ENCODE data around the gene GPBP1.
"Not testable (repeated sequence)": the region's sequence is repeated elsewhere in the genome, so short reads cannot be mapped to it uniquely, and the experiment has no call there.

Gene GPBP1

DNA sequence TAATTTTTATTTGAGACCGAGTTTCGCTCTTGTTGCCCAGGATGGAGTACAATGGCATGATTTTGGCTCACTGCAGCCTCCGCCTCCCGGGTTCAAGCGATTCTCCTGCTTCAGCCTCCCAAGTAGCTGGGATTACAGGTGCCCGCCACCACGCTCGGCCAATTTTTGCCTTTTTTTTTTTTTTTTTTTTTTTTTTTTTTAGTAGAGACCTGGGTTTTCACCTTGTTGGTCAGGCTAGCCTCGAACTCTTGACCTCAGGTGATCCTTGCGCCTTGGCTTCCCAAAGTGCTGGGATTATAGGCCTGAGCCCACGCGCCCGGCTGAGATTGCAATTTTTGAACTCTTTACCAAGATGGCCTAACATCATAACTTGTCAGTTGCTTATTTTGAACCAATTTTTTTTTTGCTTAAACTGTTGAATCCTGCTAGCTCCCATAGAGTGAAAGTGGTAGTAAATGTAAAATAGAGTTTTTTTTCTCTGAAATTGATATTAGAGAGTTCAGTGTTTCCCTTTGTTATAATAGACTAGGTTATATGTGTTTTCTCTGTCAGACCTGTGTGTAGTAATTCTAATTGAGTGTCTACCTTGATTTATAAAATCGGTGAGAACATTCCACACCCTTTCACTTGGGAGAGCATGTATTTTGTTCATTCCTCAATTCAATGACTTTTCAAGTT lies 3.8 kb downstream of the GPBP1 start:
- no peak for DNase-seq (ENCODE audit: low read depth)

DNA sequence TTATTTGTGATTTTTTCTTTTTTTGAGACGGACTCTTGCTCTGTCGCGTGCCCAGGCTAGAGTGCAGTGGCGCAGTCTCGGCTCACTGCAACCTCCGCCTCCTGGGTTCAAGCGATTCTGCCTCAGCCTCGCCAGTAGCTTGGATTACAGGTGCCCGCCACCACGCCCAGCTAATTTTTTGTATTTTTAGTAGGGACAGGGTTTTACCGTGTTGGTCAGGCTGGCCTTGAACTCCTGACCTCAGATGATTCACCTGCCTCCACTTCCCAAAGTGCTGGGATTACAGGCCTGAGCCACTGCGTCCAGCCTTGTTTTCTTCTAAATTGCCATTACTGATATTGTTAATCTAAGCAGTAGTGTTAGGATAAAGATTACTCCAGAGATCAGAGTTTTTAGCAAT lies 4.4 kb downstream of the GPBP1 start:
- not testable (repeated sequence) for DNase-seq (ENCODE audit: low read depth)

DNA sequence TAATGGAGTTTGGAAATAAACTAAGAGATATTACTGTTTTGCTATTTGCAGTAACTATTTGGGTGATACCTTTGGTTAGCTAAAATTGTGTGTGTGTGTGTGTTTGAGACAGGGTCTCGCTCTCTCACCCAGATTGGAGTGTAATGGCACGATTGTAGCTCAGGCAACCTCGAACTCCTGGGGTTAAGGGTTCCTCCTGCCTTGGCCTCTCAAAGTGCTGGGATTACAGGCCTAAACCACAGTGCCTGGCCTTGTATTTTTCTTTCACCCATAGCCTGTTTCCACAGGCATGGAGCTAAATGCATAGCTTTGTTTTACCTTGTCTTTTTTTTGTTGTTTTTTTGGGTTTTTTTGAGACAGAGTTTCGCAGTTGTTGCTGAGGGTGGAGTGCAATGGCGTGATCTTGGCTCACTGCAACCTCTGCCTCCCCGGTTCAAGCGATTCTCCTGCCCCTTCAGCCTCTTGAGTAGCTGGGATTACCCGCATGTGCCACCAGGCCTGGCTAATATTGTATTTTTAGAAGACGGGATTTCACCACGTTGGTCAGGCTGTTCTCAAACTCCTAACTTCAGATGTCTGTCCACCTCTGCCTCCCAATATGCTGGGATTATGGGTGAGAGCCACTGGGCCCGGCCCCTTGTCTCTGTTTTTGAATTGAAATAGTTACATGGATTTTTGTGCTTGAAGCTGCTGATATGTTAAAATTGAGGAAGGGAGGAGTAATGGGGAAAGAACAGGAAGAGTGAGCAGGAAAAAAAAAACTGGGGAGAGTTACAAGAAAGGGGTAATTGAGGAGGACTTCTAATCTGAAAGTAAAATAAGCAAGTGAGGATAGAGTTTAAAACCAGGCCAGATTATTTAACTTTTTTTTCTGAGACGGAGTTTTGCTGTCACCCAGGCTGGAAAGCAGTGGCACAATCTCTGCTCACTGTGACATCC lies 5.7 kb downstream of the GPBP1 start:
- DNase-seq (ENCODE audit: low read depth), result no peak

DNA sequence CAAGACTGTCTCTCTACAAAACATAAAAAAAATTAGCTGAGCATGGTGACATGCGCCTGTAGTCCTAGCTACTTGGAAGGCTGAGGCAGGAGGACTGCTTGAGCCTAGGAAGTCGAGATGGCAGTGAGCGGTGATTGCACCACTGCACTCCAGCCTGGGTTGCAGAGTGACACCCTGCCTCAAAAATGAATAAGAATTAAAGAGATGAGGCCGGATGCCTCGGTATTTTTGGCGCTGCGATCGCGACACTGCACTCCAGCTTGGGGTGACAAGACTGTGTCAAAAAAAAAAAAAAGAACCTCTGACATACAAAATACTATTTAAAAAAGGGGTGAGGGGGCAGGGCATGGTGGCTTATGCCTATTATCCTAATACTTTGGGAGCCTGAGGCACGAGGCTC lies 7.3 kb downstream of the GPBP1 start:
- no peak for DNase-seq (ENCODE audit: low read depth)

DNA sequence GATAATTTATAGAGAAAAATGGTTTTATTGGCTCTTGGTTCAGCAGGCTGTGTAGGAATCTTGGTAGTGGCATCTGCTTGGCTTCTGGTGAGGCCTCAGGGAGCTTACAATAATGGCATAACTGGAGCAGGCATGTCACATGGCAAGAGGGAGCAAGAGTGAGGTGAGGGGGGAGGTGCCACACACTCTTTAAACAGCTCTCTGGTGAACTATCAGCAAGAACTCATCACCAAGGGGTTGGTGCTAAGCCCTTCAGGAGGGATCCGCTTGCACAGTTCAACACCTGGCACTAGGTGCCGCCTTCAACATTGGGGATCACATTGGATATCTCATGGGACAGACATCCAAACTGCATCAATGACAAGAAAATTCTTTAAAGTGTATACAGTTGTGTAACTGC lies 10.5 kb downstream of the GPBP1 start:
- no peak for DNase-seq (ENCODE audit: low read depth)

DNA sequence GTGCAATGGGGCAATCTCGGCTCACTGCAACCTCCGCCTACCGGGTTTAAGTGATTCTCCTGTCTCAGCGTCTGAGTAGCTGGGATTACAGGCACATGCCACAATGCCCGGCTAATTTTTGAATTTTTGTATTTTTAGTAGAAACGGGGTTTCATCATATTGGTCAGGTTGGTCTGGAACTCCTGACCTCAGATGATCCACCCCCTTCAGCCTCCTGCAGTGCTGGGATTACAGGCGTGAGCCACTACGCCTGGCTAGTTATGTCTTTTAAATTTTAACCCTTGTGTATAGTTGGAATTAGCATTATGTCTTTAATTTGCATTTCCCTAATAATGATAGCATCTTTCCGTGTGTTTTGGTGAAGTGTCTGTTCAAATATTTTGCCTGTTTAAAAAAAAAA lies 11.5 kb downstream of the GPBP1 start:
- no peak for DNase-seq (ENCODE audit: low read depth)

DNA sequence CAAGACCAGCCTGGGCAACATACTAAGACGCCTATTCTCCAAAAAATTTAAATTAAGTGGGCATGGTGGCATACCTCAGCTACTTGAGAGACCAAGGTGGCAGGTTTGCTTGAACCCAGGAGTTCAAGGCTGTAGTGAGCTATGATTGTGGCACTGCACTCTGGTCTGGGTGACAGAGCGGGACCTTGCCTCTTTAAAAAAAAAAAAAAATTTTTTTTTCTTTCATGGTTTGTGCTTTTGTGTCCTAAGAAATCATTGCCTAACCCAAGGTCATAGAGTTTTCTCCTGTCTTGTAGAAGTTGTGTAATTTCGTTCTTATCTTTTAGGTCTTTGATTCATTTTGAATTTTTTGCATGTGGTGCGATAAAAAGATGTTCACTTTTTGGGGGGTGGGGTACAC lies 12.3 kb downstream of the GPBP1 start:
- DNase-seq (ENCODE audit: low read depth), result no peak

DNA sequence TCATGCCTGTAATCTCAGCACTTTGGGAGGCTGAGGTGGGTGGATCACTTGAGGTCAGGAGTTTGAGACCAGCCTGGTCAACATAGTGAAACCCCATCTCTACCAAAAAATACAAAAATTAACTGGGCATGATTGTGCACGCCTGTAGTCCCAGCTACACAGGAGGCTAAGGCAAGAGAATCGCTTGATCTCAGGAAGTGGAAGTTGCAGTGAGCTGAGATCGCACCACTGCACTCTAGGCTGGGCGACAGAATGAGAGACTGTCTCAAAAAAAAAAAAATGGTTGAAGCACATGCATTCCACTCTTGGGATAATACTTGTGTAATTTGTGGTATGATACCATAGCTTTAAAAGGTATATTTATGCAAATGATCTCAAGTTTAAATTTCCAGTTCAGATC lies 14.1 kb downstream of the GPBP1 start:
- DNase-seq (ENCODE audit: low read depth), result not testable (repeated sequence)

DNA sequence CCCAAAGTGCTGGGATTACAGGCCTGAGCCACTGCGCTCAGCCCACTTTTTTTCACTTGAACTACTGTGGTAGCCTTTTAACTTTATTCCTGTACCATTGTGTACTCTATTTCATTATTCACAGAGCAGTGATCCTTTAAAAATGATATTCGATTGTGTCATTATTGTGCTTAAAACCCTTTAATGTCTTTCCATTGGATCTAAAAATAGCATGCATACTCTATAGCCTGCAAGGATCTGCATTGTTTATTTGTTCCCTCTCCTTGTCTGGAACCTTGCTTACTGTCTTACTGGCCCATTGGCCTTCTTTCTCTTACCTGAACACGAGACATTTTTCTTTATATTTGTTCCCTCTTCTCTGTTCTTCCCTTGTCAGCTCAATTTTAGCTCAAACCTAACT lies 15.7 kb downstream of the GPBP1 start:
- no peak for DNase-seq (ENCODE audit: low read depth)

DNA sequence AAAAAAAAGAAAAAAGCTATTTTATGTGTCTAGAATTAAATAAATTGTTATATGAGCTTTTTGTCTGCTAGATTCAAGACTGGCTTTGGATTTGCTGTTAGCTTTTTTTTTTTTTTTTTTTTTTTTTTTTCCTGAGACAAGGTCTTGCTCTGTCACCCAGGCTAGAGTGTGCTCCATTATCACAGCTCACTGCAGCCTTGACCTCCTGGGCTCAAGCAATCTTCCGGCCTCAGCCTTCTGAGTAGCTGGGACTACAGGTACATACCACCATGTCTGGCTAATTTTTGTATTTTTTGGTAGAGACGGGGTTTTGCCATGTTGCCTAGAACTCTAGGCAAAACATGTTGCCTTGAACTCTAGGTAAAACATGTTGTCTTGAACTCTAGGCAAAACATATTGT lies 16.7 kb downstream of the GPBP1 start:
- DNase-seq (ENCODE audit: low read depth), result no peak

DNA sequence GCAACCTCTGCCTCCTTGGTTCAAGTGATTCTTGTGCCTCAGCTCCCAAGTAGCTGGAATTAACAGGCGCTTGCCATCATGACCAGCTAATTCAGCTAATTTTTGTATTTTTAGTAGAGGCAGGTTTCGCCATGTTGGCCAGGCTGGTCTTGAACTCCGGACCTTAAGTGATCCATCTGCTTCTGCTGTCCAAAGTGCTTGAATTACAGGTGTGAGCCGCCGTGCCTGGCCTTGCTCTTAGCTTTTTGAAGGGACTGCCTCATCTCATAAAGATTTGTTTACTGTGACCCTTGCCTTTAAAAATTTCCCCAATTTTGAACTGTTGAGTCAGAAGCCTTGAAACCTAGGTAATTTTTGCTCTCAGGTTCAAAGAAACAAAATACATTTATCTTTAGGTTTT lies 17.3 kb downstream of the GPBP1 start:
- DNase-seq (ENCODE audit: low read depth), result no peak

DNA sequence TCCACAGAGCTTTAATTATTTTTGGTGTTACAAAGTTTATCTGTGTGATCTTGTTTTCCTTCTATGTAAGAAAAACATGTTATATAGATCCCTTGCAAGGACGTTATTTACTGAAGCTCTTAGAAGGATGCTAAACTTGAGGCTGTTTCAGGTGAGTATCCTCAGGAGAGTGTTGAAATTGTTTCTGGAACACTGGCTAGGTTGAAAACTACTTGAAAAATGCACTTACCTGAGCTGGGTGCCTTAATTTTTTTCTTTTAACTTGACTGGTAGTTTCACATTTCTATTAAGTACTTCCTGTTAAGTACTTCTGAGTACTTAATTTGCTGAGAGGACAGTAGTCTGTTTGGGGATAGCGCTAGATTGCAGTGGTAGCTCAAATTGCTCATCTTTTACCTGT lies 18.1 kb downstream of the GPBP1 start:
- DNase-seq (ENCODE audit: low read depth), result no peak

DNA sequence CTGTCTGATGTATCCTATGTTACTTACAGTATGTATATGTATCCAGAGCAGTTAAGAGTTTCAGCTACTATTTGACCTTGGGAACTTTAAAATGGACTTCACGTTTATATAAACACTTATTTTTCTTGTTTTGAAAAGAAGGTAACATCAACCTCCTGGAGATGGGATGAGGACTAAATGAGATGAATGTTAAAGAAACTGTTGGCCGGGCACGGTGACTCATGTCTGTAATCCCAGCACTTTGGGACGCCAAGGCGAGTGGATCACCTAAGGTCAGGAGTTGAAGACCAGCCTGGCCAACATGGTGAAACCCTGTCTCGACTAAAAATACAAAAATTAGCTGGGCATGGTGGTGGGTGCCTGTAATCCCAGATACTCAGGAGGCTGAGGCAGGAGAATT lies 19.0 kb downstream of the GPBP1 start:
- not testable (repeated sequence) for DNase-seq (ENCODE audit: low read depth)

DNA sequence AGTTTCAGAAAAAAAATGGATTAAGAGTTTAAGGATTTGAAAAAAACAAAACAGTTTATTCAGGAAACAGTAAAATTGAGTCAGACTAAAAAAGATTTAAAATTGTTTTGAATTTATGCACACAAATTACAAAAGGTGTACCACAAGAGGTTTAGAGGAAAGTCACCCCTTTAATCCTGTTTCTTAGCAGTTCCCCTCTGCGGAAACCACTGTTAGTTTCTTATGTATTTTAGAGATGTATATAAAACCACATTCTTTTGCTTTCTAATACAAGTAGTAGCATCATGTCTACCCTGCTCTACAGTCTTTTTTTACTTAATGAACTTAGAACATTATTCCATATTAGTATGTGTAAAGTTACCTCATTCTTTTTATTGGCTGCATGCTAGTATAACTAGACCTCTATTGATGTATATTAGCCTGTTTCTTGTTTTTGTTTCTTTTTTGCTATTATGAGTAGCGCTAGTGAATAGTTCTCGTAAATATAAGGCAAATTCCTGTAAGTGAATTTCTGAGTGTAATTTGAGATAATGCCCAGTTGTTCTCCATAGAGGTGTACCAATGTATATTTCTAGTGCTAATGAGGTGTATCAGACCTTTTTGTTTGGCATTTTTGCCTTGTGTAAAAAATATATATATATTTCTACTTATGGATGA lies 20.0 kb downstream of the GPBP1 start:
- no peak for DNase-seq (ENCODE audit: low read depth)

DNA sequence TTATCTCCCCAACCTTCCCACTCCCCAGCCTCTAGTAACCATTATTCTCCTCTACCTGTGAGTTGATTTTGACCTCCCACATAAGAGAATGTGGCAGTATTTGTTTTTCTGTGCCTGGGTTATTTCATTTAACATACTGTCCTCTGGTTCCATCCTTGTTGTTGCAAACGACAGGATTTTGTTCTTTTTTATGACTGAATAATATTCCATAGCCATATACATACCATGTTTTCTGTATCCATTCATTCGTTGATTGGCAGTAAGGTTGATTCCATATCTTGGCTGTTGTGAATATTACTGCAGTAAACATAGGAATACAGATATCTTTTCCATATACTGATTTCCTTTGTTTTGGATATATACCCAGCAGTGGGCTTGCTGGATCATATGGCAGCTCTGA lies 20.8 kb downstream of the GPBP1 start:
- no peak for DNase-seq (ENCODE audit: low read depth)

DNA sequence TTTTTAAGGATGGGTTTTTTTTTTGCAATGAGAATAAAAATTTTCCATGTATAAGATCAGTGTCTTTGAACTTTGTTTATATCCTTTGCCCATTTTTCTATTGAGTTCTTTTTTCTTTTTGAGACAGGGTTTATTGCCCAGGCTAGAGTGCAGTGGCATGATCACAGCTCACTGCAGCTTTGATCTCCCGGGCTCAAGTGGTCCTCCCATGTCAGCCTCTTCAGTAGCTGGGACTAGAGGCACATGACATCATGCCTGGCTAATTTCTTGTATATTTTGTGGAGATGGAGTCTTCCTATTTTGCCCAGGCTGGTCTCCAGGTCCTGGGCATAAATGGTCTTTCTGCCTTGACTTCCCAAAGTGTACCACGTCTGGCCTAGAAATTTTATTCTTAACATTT lies 21.2 kb downstream of the GPBP1 start:
- DNase-seq (ENCODE audit: low read depth), result no peak

DNA sequence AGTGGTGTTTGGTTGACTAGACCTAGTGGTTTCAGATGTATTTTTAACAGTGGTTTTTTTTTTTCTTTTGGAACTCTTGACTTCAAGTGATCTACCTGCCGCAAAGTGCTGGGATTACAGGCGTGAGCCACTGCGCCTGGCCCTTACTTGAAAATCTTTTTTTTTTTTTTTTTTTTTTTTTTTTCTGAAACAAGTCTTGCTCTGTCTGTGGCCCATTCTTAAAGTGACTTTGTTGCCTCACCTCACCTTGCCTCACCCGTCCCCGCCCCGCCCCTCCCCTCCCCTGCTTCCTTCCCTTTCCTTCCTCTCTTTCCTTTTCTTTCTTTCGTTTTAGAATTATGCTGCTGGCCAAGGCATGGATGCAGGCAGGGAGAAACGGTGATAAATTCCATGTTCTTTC lies 26.0 kb downstream of the GPBP1 start:
- no peak for DNase-seq (ENCODE audit: low read depth)

DNA sequence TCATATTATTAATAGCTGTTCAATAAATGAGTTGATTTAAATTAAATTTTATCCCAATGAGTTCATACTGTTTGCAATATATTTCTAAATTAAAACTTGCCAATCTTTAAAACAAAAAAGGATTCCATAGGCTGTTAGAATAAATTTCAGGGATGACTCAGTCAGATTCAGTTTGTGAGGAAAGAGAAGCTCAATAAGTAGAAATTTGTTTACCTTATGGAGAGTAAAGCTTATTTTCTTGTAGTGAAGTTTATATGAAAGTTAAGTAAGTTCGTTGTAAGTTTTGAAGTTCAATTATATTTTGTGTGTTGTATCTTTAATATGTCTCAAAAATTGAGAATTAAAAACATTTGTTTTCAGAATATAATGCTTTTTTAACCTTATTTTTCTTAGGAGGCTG lies 29.0 kb downstream of the GPBP1 start:
- DNase-seq (ENCODE audit: low read depth), result no peak

DNA sequence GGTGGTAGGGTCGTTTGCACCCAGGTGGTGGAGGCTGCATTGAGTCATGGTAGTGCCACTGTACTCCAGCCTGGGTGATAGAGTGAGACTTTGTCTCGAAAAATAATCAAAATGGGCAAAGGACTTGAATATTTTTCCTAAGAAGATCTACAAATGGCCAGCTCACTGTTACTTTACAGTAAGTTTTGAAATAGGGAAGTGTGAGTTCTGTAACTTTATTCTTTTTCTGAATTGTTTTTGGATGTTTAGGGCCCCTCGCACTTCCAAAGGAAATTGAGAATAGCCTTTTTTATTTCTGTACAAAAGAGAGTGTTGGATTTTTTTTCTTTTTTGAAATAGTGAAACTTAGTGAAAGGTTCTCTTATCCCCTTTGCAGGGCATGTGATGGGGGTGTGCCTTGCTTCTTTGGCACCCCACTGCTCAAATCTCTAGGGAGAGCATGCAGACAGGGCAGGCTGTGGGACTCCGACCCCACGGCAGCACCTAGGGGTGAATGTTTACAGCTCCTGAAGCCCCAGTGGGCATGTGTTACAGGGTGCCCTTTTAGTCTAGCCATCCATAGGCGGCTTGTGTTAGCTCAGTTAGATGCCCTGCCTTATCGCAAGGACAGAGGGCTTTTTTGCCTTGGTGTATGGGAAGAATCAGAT lies 33.3 kb downstream of the GPBP1 start:
- DNase-seq (ENCODE audit: low read depth), result no peak

DNA sequence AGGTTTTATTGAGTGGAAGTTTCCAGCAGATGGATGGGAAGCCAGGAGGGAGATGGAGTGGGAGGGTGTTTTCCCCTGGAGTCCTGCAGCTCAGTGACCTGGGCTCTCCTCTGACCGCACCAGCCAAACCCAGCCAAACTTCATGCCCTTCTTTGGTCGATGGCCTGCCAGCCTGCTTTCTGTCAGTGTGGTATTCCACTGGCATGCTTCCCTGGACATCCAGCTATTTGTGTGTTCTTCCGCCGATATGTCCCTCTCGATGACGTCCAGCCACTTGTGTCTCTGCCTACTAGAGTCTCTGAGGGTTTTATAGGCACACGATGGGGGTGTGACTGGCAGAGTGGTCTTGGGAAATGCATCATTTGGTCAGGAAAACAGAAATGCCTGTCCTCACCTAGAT lies 33.8 kb downstream of the GPBP1 start:
- DNase-seq (ENCODE audit: low read depth), result no peak

DNA sequence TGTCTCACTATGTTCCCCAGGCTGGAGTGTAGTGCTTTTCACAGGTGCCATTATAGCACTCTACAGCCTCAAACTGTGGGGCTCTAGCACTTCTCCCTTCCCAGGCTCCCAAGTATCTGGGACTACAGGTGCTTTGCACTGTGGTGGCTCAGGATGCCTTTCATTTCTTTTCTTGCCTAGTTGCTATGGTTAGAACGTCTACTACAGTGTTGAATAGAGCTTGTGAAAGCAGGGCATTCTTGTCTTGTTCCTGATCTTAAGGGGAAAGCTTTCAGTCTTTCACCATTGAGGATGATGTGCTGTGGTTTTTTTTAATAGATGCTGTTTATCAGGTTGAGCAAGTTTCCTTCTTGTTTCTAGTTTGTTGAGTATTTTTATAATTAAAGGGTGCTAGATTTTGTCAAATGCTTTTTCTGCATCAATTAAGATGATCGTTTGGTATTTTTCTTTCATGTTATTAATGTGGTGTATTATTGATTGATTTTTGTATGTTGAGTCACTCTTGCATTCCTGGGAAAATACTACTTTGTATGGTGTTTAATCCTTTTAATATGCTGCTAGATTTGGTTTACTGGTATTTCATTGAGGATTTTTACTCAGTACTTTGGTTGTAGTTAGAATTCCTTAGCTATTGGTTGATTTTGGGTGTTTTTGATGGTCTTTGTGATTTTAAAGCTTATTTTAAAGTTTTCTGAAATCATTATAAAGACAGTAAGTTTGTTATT lies 35.6 kb downstream of the GPBP1 start:
- no peak for DNase-seq (ENCODE audit: low read depth)

DNA sequence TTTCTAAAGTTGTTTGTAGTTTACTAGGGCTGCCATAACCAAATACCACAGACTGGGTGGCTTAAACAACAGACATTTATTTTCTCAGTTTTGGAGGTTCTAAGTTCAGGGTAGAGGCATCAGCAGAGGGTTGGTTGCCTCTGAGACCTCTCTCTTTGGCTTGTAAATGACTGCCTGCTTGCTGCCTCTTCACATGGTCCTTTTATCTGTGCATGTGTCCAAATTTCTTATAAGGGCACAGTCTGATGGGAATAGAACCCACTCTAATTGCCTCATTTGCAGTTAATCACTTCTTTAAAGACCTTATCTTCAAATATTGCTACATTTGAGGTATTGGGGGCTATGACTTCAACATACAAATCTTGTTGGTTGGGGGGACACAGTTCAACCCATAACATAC lies 36.8 kb downstream of the GPBP1 start:
- no peak for DNase-seq (ENCODE audit: low read depth)

All from activated T-cell treated with anti-CD3 and anti-CD28 coated beads for 24 hours (primary cell).